Measurements from ENCODE around the gene HINT3.

The HINT3 gene

DNA sequence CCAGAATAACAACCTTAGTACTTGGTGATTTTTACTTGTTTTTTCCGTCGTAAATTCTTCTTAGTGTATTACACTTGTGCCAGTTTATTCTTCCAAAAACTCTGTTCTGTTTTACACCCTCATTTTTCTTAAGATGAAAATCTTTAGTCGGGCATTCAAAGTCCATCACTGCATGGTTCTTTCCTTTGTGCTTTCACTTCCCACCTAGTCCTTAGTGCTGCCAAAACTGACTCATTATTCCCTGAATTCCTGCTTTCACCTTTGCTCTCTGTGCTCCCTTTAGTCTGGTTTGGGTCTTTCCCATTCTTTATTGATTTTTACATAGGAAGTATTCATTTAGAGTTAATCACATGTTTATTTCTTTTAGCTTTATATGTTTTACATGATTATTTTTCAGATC is 33.1 kb downstream of the HINT3 start:
- in situ Hi-C loops (cut with MboI; ENCODE audit: low pct_unique_long_range_greater_than_20kb, low sequenced_read_pairs, unreplicated experiment), result loop anchor here (25.0 kb wide), 1 partner anchor 1148 kb away; no protein-coding TSS in a partner anchor
- DNase-seq (ENCODE audit: low spot score), result no peak
- TF ChIP-seq, protein P1, sequence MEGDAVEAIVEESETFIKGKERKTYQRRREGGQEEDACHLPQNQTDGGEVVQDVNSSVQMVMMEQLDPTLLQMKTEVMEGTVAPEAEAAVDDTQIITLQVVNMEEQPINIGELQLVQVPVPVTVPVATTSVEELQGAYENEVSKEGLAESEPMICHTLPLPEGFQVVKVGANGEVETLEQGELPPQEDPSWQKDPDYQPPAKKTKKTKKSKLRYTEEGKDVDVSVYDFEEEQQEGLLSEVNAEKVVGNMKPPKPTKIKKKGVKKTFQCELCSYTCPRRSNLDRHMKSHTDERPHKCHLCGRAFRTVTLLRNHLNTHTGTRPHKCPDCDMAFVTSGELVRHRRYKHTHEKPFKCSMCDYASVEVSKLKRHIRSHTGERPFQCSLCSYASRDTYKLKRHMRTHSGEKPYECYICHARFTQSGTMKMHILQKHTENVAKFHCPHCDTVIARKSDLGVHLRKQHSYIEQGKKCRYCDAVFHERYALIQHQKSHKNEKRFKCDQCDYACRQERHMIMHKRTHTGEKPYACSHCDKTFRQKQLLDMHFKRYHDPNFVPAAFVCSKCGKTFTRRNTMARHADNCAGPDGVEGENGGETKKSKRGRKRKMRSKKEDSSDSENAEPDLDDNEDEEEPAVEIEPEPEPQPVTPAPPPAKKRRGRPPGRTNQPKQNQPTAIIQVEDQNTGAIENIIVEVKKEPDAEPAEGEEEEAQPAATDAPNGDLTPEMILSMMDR (IDR thresholded peaks at IDR 0.05; ENCODE audit: extremely low read depth, insufficient read depth, missing control alignments), result no peak

DNA sequence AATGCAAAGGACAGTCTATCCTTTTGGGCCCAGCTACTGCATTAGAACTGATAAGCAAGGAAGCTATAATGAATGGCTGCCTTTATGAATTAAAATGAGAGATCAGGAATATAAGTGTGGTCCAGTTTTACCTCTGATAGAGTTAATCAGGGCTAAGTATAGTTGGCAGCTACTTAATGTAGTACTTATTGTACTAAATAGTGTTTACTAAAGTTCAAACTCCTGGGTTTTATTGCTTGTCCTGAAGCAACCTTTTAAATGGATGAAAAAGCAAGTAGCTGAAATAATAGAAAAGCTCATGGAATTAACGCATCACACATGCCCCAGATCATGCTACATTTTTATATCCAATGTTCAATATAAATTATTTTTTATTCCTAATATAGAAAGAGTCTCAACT is 35.1 kb downstream of the HINT3 start:
- DNase-seq (ENCODE audit: low spot score), result no peak
- TF ChIP-seq, protein P1 (IDR thresholded peaks at IDR 0.05; ENCODE audit: extremely low read depth, insufficient read depth, missing control alignments), result no peak
- in situ Hi-C loops (cut with MboI; ENCODE audit: low pct_unique_long_range_greater_than_20kb, low sequenced_read_pairs, unreplicated experiment), result loop anchor here (25.0 kb wide), 1 partner anchor 1146 kb away; no protein-coding TSS in a partner anchor

DNA sequence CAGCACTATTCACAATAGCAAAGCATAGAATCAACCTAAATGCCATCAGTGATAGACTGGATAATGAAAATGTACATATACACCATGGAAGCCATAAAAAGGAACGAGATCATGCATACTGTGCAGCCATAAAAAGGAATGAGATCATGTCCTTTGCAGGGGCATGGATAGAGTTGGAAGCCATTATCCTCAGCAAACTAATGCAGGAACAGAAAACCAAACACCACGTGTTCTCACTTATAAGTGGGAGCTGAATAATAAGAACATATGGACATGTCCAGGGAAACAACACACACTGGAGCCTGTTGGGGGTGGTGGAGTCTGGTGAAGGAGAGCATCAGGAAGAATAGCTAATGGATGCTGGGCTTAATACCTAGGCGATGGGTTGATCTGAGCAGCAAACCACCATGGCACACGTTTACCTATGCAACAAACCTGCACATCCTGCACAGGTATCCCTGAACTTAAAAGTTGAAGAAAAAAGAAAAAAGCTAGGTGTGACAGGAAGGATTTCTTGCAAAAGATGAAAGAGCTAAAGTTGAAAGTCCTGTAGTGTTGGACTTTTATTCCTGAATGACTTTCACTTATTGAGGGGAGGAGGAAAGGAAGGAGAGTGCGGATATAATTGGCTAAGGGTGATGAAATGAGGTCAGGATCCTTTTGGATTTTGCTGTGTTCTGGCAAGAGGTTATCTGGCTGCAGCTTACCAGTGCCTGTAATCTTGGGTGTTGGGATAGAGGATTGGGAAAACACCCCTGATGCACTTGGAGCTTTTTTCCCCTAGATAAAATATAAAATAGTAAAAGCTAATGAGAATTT is 38.3 kb downstream of the HINT3 start:
- in situ Hi-C loops (cut with MboI; ENCODE audit: low pct_unique_long_range_greater_than_20kb, low sequenced_read_pairs, unreplicated experiment), result loop anchor here (25.0 kb wide), 1 partner anchor 1142 kb away; no protein-coding TSS in a partner anchor
- TF ChIP-seq, protein P1 (IDR thresholded peaks at IDR 0.05; ENCODE audit: extremely low read depth, insufficient read depth, missing control alignments), result no peak
- no peak for DNase-seq (ENCODE audit: low spot score)

DNA sequence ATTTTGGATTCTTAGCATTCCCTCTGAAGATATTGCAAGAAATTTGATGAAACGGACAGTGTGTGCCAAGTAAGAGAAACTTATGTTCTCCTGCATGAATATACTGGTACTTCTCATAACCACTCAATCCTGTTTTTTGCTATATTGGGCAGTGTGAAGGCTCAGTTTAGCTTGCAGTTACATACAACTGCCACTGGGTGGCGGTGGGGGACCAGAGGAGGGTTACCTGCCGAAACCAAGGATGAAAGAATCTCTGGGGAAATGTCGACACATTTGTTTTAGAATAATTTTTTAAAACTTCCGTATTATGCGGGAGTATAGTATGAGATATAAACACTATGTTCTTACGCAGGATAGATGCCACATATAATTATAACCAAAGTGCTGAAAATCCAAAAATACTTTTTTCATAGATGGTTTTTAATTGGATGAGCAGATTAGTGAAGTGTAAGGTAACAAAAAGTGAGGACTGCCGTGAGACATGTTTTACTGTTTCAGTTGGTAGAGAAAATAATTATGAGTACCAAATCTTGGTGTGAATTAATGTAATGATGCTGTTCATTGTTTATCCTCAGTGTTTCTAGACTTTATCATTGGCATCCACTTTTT is 39.5 kb downstream of the HINT3 start:
- peak; percentile 43 for DNase-seq (ENCODE audit: low spot score)
- TF ChIP-seq, protein P1 (IDR thresholded peaks at IDR 0.05; ENCODE audit: extremely low read depth, insufficient read depth, missing control alignments), result peak; percentile 91
- in situ Hi-C loops (cut with MboI; ENCODE audit: low pct_unique_long_range_greater_than_20kb, low sequenced_read_pairs, unreplicated experiment), result loop anchor here (25.0 kb wide), 1 partner anchor 1141 kb away; no protein-coding TSS in a partner anchor

DNA sequence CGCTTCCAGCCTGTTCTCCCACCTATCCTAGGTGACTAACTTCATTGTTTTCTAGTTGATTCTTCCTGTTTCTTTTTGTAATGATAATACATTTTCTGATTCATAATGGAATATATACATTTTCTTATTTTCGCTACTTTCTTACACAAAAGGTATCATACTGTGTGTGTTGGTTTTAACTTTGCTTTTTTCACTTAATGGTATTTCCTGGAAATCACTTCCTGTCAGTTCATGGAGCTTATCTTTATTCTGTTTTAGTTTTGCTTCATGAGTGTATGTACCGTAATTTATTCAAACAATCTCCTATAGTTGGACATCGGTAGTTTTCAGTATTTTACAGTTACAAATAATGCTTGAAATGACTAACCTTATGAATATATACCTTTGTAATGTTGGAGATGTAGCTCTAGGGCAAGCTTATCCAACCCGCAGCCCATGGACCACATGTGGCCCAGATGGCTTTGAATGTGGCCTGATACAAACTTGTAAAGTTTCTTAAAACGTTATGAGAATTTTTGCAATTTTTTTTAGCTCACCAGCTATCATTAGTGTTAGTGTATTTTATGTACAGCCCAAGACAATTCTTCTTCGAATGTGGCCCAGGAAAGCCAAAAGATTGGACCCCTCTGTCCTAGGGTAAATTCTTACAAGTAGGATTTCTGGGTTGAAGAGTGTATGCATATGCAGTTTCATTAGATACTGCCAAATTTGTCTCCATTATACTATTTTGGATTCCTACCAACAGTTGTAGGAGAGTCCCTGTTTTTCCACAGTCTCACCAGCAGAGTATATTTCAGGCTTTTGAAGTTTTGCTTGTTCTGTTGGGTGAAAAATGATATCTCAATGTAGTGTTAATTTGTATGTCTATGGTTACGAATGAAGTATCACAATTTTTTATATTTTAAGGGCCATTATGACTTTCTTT is 46.4 kb downstream of the HINT3 start:
- in situ Hi-C loops (cut with MboI; ENCODE audit: low pct_unique_long_range_greater_than_20kb, low sequenced_read_pairs, unreplicated experiment), result no loop called here
- DNase-seq (ENCODE audit: low spot score), result no peak

More for the DNA sequence above, 46.4 kb downstream of the HINT3 start:
- TF ChIP-seq, protein P1 (IDR thresholded peaks at IDR 0.05; ENCODE audit: extremely low read depth, insufficient read depth, missing control alignments), result no peak
